IMR-90 (cell line): ENCODE data around the gene INPP5A. TPM values are rescaled to one million over a fixed set of nuclear protein-coding genes. Genes with fewer than 3 reads are reported as not detected.

Source experiments
- ATAC-seq: fragments of 200-7000 bp; cut with Tn5 transposase; 2 replicates; pipeline ENCODE4 v1.9.1; 2020; ENCODE audit warnings: low read depth, mild to moderate bottlenecking, moderate library complexity
- BruUV-seq: library from RNA; stranded (reverse); fragments of 400-500 nt; replicated peaks from 2 replicates; lab custom pipeline; 2021; lab: Mats Ljungman, UMichigan
- CTCF ChIA-PET: fragments of 300-600 bp; formaldehyde crosslinking; extraction: SDS; loops from one replicate; lab custom pipeline; 2021; ENCODE audit warnings: antibody characterized with exemption; lab: Yijun Ruan, JAX
- POLR2A ChIA-PET: fragments of 300-600 bp; sonication (Branson Sonifier 250); formaldehyde crosslinking; loops from one replicate; lab custom pipeline; 2022; ENCODE audit warnings: antibody characterized with exemption; ENCODE audit not compliant: unreplicated experiment; lab: Charles Lee
- DNase-seq: peaks from one replicate; pipeline ENCODE4 v3.0.0; 2013
- H2AFZ ChIP-seq: replicated peaks from 2 replicates; pipeline ENCODE3; 2013; ENCODE audit warnings: low read length, mild to moderate bottlenecking; ENCODE audit not compliant: poor library complexity
- H2AK5ac ChIP-seq: 2 replicates; pipeline ENCODE4 v1.6.1; 2013; ENCODE audit warnings: low read depth, low read length, inconsistent platforms
- H2AK9ac ChIP-seq: replicated peaks from 2 replicates; pipeline ENCODE3; 2013; ENCODE audit warnings: mild to moderate bottlenecking, low read depth, low read length, moderate library complexity; ENCODE audit not compliant: poor library complexity
- H2BK120ac ChIP-seq: 2 replicates; pipeline ENCODE4 v1.6.1; 2013; ENCODE audit warnings: low read depth, low read length, inconsistent platforms
- H2BK15ac ChIP-seq: 3 replicates; pipeline ENCODE4 v1.6.1; 2013; ENCODE audit warnings: low read depth, low read length, inconsistent platforms
- H2BK20ac ChIP-seq: 2 replicates; pipeline ENCODE4 v1.6.1; 2013; ENCODE audit warnings: low read depth, mild to moderate bottlenecking, inconsistent platforms, low read length, moderate library complexity
- H2BK5ac ChIP-seq: 2 replicates; pipeline ENCODE4 v1.6.1; 2013; ENCODE audit warnings: mild to moderate bottlenecking, low read depth, low read length, inconsistent platforms; ENCODE audit not compliant: poor library complexity, severe bottlenecking
- H3K14ac ChIP-seq: replicated peaks from 2 replicates; pipeline ENCODE4 v1.6.1; 2013; ENCODE audit warnings: low read depth, low read length, inconsistent platforms
- H3K18ac ChIP-seq: 2 replicates; pipeline ENCODE4 v1.6.1; 2013; ENCODE audit warnings: low read depth, low read length, control low read depth
- H3K23ac ChIP-seq: 2 replicates; pipeline ENCODE4 v1.6.1; 2013; ENCODE audit warnings: low read depth, low read length, inconsistent platforms
- H3K27ac ChIP-seq: 2 replicates; pipeline ENCODE4 v1.5.1; 2013; ENCODE audit warnings: mild to moderate bottlenecking, control low read depth, low read length; ENCODE audit not compliant: insufficient read depth
- H3K27me3 ChIP-seq: 2 replicates; pipeline ENCODE4 v1.6.1; 2013; ENCODE audit warnings: low read length; ENCODE audit not compliant: control insufficient read depth, insufficient read depth
- H3K36me3 ChIP-seq: 2 replicates; pipeline ENCODE4 v1.6.1; 2013; ENCODE audit warnings: low read length, mixed read lengths; ENCODE audit not compliant: control insufficient read depth, insufficient read depth
- H3K4ac ChIP-seq: 2 replicates; pipeline ENCODE4 v1.6.1; 2013; ENCODE audit warnings: low read depth, low read length, inconsistent platforms
- H3K4me1 ChIP-seq: 2 replicates; pipeline ENCODE4 v1.6.1; 2013; ENCODE audit warnings: low read length, mixed read lengths; ENCODE audit not compliant: control insufficient read depth, insufficient read depth
- H3K4me2 ChIP-seq: 2 replicates; pipeline ENCODE4 v1.6.1; 2013; ENCODE audit warnings: low read depth, mild to moderate bottlenecking, control low read depth, low read length, moderate library complexity
- H3K4me3 ChIP-seq: 2 replicates; pipeline ENCODE4 v1.5.1; 2013; ENCODE audit warnings: low read depth, mild to moderate bottlenecking, control low read depth, low read length, moderate library complexity; ENCODE audit not compliant: insufficient read depth
- H3K56ac ChIP-seq: 2 replicates; pipeline ENCODE4 v1.6.1; 2013; ENCODE audit warnings: low read length, inconsistent platforms; ENCODE audit not compliant: insufficient read depth; ENCODE audit errors: extremely low read depth
- H3K79me1 ChIP-seq, 2 experiments: 2 replicates each; pipeline ENCODE4 v1.6.1; 2013; ENCODE audit warnings: low read length in 2 of 2, inconsistent platforms in 1 of 2, low read depth in 1 of 2
- H3K9ac ChIP-seq: 2 replicates; pipeline ENCODE4 v1.6.1; 2013; ENCODE audit warnings: low read depth, low read length, control low read depth
- H3K9me1 ChIP-seq: 2 replicates; pipeline ENCODE4 v1.6.1; 2013; ENCODE audit warnings: low read length, inconsistent platforms; ENCODE audit not compliant: insufficient read depth
- H3K9me3 ChIP-seq: 2 replicates; pipeline ENCODE4 v1.6.1; 2013; ENCODE audit warnings: low read length; ENCODE audit not compliant: control insufficient read depth, insufficient read depth
- H4K20me1 ChIP-seq: 2 replicates; pipeline ENCODE4 v1.6.1; 2013; ENCODE audit warnings: low read length, inconsistent platforms; ENCODE audit not compliant: insufficient read depth
- H4K5ac ChIP-seq: 2 replicates; pipeline ENCODE4 v1.6.1; 2013; ENCODE audit warnings: mild to moderate bottlenecking, low read depth, low read length, control low read depth
- H4K8ac ChIP-seq, 2 experiments: 2 replicates each; pipeline ENCODE4 v1.6.1; 2013; ENCODE audit warnings: low read depth in 2 of 2, low read length in 2 of 2, control low read depth in 1 of 2, inconsistent platforms in 1 of 2
- H4K91ac ChIP-seq: 2 replicates; pipeline ENCODE4 v1.6.1; 2013; ENCODE audit warnings: low read depth, low read length, inconsistent platforms; ENCODE audit not compliant: insufficient read depth
- FOS ChIP-seq: fragments of 150-350 bp; IDR thresholded peaks from 2 replicates; pipeline ENCODE4 v1.6.1; 2016; ENCODE audit warnings: low read depth, low read length
- MAFK ChIP-seq: IDR thresholded peaks from 2 replicates; pipeline ENCODE4 v1.6.1; 2012; ENCODE audit warnings: low read depth, low read length, improper control_type of control experiment
- MAZ ChIP-seq: IDR thresholded peaks from 2 replicates; pipeline ENCODE4 v1.6.1; 2012; ENCODE audit warnings: low read depth, mild to moderate bottlenecking, low read length, improper control_type of control experiment, moderate library complexity, borderline replicate concordance
- MXI1 ChIP-seq: IDR thresholded peaks from 2 replicates; pipeline ENCODE4 v1.6.1; 2012; ENCODE audit warnings: low read depth, mild to moderate bottlenecking, low read length, moderate library complexity, borderline replicate concordance
- NFE2L2 ChIP-seq: fragments of 150-350 bp; IDR thresholded peaks from 2 replicates; pipeline ENCODE4 v1.6.1; 2016; ENCODE audit warnings: low read depth, mild to moderate bottlenecking, low read length
- RAD21 ChIP-seq: IDR thresholded peaks from 2 replicates; pipeline ENCODE4 v1.6.1; 2012; ENCODE audit warnings: low read length, improper control_type of control experiment
- USF2 ChIP-seq: fragments of 150-350 bp; IDR thresholded peaks from 2 replicates; pipeline ENCODE4 v1.6.1; 2017; ENCODE audit warnings: mild to moderate bottlenecking, antibody characterized with exemption, low read length, low read depth
- WGBS, 2 experiments: methylation state at CpG; one replicate each; pipeline versions ENCODE4 v1.1.5 to v1.1.7; 2013; ENCODE audit warnings: missing lambda C conversion rate in 2 of 2; ENCODE audit not compliant: insufficient read length in 1 of 2; ENCODE audit errors: extremely low coverage in 2 of 2; 5-methylcytosine and 5-hydroxymethylcytosine counted together
- dilution Hi-C: fragments of 300-500 bp; cut with HindIII; formaldehyde crosslinking; loops from one replicate; pipeline ENCODE4 v1.14.3; 2018; ENCODE audit warnings: low sequenced_read_pairs; ENCODE audit not compliant: unreplicated experiment
- in situ Hi-C: fragments of 300-500 bp; cut with MboI; formaldehyde crosslinking; loops from 3 replicates; pipeline ENCODE4 v1.14.3; 2019; ENCODE audit warnings: low sequenced_read_pairs, inconsistent platforms, mixed read lengths
- intact Hi-C: fragments of 100-400 bp; cut with micrococcal nuclease; formaldehyde crosslinking; loops from 2 replicates; pipeline ENCODE4 v1.10.0; 2022
- polyA plus RNA-seq, 3 experiments: library from polyadenylated mRNA; depleted of rRNA; stranded (reverse); fragments of >200 nt; gene quantifications; 2 replicates each; pipeline ENCODE4 v1.2.3, GENCODE V29; 2012; ENCODE audit warnings: low replicate concordance in 1 of 3
- total RNA-seq: library from RNA; depleted of rRNA; stranded (reverse); fragments of >200 nt; gene quantifications from 2 replicates; pipeline ENCODE4 v1.2.3, GENCODE V29; 2012

Gene INPP5A
- total and polyA plus RNA-seq, 2 of the 4 experiments (the other 2 are of a cell fraction): 21.4 to 36.7 TPM

GRCh38 chr10:132534391-132535064, 3.1 kb upstream of the INPP5A start:
- ChIA-PET CTCF (no interaction called here), POLR2A (no interaction called here)
- DNase-seq: no peak
- Histone ChIP-seq H3K9ac (no peak overlapping the region), H3K4me3 (no peak overlapping the region), H3K9me3 (0 out of 2 replicates have a peak, but pooled peaks cover 2% of the 10 kb centered on the region), H4K5ac (no peak overlapping the region), H3K9me1 (peaks cover 25% of the 10 kb centered on the region), H3K4me2 (no peak overlapping the region), H2BK20ac (0 out of 2 replicates have a peak overlapping the region, but pooled peaks have one; percentile 9), H2BK120ac (peak overlapping the region; percentile 14; the same call in 1 of the 2 replicates), H4K20me1 (peaks cover 12% of the 10 kb centered on the region; the same call in 1 of the 2 replicates), H2BK5ac (no peak overlapping the region), H2AK5ac (peak overlapping the region; percentile 35; the same call in 1 of the 2 replicates), H3K18ac (no peak overlapping the region), H2AK9ac (no peak overlapping the region), H3K14ac (0 out of 2 replicates have a peak overlapping the region, but pooled peaks have one; percentile 2), H3K27me3 (no peaks in the 10 kb centered on the region), H4K8ac (no peak overlapping the region), H3K4me1 (peaks cover 20% of the 10 kb centered on the region), H3K56ac (no peak overlapping the region), H3K79me1 (peaks cover 23 to 58% of the 10 kb centered on the region in 2 experiments), H3K4ac (0 out of 2 replicates have a peak overlapping the region, but pooled peaks have one; percentile 6), H2AFZ (no peak overlapping the region), H4K91ac (no peak overlapping the region), H3K27ac (no peak overlapping the region), H3K23ac (0 out of 2 replicates have a peak overlapping the region, but pooled peaks have one; percentile 3), H3K36me3 (no peaks in the 10 kb centered on the region), H2BK15ac (no peak overlapping the region)
- BruUV-seq: no TSS peak
- dilution Hi-C loops: no loop called here
- no peak for TF ChIP-seq MXI1
- no peak for TF ChIP-seq RAD21
- TF ChIP-seq MAZ: no peak
- no peak for TF ChIP-seq FOS
- no peak for TF ChIP-seq NFE2L2
- TF ChIP-seq MAFK: no peak
- no peak for TF ChIP-seq USF2
- intact Hi-C loops: loop anchor here (5.0 kb wide), 1 partner anchor 43 kb away; no protein-coding TSS in a partner anchor
- 100% methylated on average over 3 of the region's 8 CpGs; no CpG with 5 or more reads in 1 of the 2 experiments for WGBS, 2 experiments
- in situ Hi-C loops: no loop called here
- ATAC-seq: no peak
